ENCODE data around the gene RALGDS. TPM values are rescaled to one million over a fixed set of nuclear protein-coding genes. Genes with fewer than 3 reads are reported as not detected.
"Not testable (repeated sequence)": the region's sequence is repeated elsewhere in the genome, so short reads cannot be mapped to it uniquely, and the experiment has no call there.

Gene RALGDS
- total RNA-seq, 5 donors from 2014 or later (not counting 1 experiment from before 2014, with no cell fraction given), result 81.0 to 161 (median 137) TPM

DNA sequence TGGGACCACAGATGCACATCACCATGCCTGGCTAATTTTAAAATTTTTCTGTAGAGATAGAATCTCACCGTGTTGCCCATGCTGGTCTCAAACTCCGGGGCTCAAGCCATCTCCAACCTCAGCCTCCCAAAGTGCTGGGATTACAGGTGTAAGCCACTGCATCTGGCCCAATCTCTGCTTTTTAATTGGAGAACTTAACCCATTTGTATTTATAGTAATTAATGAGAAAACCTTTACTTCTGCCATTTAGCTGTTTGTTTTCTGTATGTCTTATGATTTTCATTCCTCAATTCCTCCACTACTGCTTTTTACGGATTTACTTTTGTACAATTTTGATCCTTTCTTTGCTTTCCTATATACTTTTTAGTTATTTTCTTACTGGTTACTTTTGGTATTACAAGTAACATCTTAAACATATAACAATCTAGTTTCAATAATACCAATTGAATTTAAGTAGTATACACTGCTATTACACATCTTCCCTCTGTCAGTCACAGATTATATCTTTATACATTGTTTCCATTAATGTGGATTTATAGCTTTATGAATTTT, 26.1 kb downstream of the RALGDS start:
- H3K4me3 Mint-ChIP-seq, result no peak overlapping the region
- no peak overlapping the region for H3K27ac Mint-ChIP-seq
- Histone ChIP-seq H3K4me3 (ENCODE audit: control insufficient read depth in 1 of 2, extremely low read depth in 1 of 2, low read length in 1 of 2) (no peak overlapping the region), H3K27ac (ENCODE audit: low read length) (no peak overlapping the region), H3K9me3 (peaks cover 2% of the 10 kb centered on the region), H3K36me3 (ENCODE audit: control insufficient read depth in 2 of 2, extremely low read depth in 1 of 2, insufficient read depth in 1 of 2, low read length in 1 of 2) (peaks cover 13 to 27% of the 10 kb centered on the region in 2 donors), H3K4me1 (ENCODE audit: control insufficient read depth in 1 of 2, extremely low read depth in 1 of 2, insufficient read depth in 2 of 2, low read length in 2 of 2) (no peaks in the 10 kb centered on the region), H3K27me3 (replicated peaks in 1 of 2; ENCODE audit: control insufficient read depth in 2 of 2, extremely low read depth in 1 of 2, insufficient read depth in 2 of 2, low read length in 1 of 2) (no peaks in the 10 kb centered on the region)
- DNase-seq, result no peak
- WGBS (ENCODE audit: insufficient coverage), result 100% methylated on average over 2 of the region's 3 CpGs
- peaks cover 7 to 16% (median 15%) of the 10 kb centered on the region in 3 donors for H3K9me3 Mint-ChIP-seq
- H3K27me3 Mint-ChIP-seq, result no peaks in the 10 kb centered on the region
- peaks cover 41% of the 10 kb centered on the region for H3K36me3 Mint-ChIP-seq
- POLR2A ChIA-PET, result interaction anchor here in 1 of 2 donors (0.6 kb wide), 1 partner anchor 117 kb away, joined by 3 read pairs; the partner anchor contains the start of gene GFI1B
- ATAC-seq (replicated peaks in 1 of 4), result no peak
- no peaks in the 10 kb centered on the region for H3K4me1 Mint-ChIP-seq
- CTCF ChIA-PET, result no interaction called here

DNA sequence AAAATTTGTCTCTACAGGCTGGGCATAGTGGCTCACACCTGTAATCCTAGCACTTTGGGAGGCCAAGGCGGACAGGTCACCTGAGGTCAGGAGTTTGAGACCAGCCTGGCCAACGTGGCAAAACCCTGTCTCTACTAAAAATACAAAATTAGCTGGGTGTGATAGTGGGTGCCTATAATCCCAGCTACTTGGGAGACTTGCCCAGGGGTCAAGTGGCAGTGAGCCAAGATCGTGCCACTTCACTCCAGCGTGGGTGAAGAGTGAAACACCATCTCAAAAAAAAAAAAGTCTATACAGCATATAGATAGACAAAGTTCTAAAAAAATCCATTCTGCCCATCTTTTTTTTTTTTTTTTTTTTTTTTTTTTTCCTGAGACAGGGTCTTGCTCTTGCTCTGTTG, 26.7 kb downstream of the RALGDS start:
- DNase-seq; H3K4me3 ChIP-seq (ENCODE audit: control insufficient read depth in 1 of 2, extremely low read depth in 1 of 2, low read length in 1 of 2); H3K4me1 Mint-ChIP-seq; ATAC-seq (replicated peaks in 1 of 4); H3K9me3 ChIP-seq; H3K4me1 ChIP-seq (ENCODE audit: control insufficient read depth in 1 of 2, extremely low read depth in 1 of 2, insufficient read depth in 2 of 2, low read length in 2 of 2); H3K27ac Mint-ChIP-seq; H3K27me3 ChIP-seq (replicated peaks in 1 of 2; ENCODE audit: control insufficient read depth in 2 of 2, extremely low read depth in 1 of 2, insufficient read depth in 2 of 2, low read length in 1 of 2); H3K27ac ChIP-seq (ENCODE audit: low read length); POLR2A ChIA-PET; H3K27me3 Mint-ChIP-seq; H3K4me3 Mint-ChIP-seq: not testable (repeated sequence)
- WGBS (ENCODE audit: insufficient coverage), result no CpG with 5 or more reads among the region's 4 CpGs
- Mint-ChIP-seq H3K36me3 (peaks cover 37% of the 10 kb centered on the region), H3K9me3 (peaks cover 7 to 16% (median 15%) of the 10 kb centered on the region in 3 donors)
- CTCF ChIA-PET, result interaction anchor here in 1 of 2 donors (0.7 kb wide), 1 partner anchor 81 kb away, joined by 7 read pairs; no protein-coding TSS in a partner anchor
- peaks cover 13 to 22% of the 10 kb centered on the region in 2 donors for H3K36me3 ChIP-seq (ENCODE audit: control insufficient read depth in 2 of 2, extremely low read depth in 1 of 2, insufficient read depth in 1 of 2, low read length in 1 of 2)

DNA sequence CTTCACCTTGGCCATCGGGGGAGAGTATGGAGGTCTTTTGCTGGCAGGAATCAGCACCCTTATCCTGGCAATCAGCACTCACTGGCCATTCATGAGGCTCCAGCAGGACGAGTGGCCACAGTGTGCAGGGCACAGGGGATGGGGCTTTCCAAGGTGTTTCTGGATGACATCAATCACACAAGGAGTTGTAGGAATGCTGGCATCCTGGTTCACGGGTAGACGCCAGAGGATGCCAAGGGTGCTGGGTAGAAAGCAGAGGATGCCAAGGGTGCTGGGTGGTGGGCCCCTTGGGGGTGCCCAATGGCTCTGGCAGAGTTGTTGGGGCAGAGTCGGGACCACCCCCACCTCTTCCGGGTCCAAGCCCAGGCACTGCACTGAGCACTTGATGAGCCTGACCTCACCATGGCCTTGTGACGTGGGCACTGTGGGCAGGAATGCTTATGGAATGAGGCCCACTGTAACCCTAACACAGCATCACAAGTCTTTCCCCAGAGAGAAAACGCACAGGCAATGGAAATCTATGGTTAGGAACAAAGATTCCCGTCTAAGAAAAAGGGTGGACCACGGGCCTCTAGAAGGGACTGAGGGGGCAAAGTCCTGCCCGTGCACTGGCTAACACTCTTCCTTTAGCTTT, 30.2 kb downstream of the RALGDS start:
- H3K4me3 ChIP-seq (ENCODE audit: control insufficient read depth in 1 of 2, extremely low read depth in 1 of 2, low read length in 1 of 2), result no peak overlapping the region
- no peaks in the 10 kb centered on the region for H3K36me3 ChIP-seq (ENCODE audit: control insufficient read depth in 2 of 2, extremely low read depth in 1 of 2, insufficient read depth in 1 of 2, low read length in 1 of 2)
- Mint-ChIP-seq H3K4me3 (no peak overlapping the region), H3K4me1 (no peaks in the 10 kb centered on the region), H3K9me3 (peaks cover under 1 to 6% (median 6%) of the 10 kb centered on the region in 3 donors), H3K27me3 (no peaks in the 10 kb centered on the region), H3K36me3 (peaks cover 6% of the 10 kb centered on the region), H3K27ac (no peak overlapping the region)
- ChIA-PET POLR2A (interaction anchor here in 1 of 2 donors (0.7 kb wide), 1 partner anchor 275 kb away, joined by 9 read pairs; no protein-coding TSS in a partner anchor), CTCF (interaction anchor here in 1 of 2 donors (1.0 kb wide), 1 partner anchor 20 kb away, joined by 3 read pairs; no protein-coding TSS in a partner anchor)
- H3K27me3 ChIP-seq (replicated peaks in 1 of 2; ENCODE audit: control insufficient read depth in 2 of 2, extremely low read depth in 1 of 2, insufficient read depth in 2 of 2, low read length in 1 of 2), result no peaks in the 10 kb centered on the region
- DNase-seq, result no peak
- 86% methylated on average over 5 of the region's 11 CpGs for WGBS (ENCODE audit: insufficient coverage)
- no peaks in the 10 kb centered on the region for H3K4me1 ChIP-seq (ENCODE audit: control insufficient read depth in 1 of 2, extremely low read depth in 1 of 2, insufficient read depth in 2 of 2, low read length in 2 of 2)
- ATAC-seq (replicated peaks in 1 of 4), result no peak
- H3K27ac ChIP-seq (ENCODE audit: low read length), result no peak overlapping the region
- H3K9me3 ChIP-seq, result no peaks in the 10 kb centered on the region

DNA sequence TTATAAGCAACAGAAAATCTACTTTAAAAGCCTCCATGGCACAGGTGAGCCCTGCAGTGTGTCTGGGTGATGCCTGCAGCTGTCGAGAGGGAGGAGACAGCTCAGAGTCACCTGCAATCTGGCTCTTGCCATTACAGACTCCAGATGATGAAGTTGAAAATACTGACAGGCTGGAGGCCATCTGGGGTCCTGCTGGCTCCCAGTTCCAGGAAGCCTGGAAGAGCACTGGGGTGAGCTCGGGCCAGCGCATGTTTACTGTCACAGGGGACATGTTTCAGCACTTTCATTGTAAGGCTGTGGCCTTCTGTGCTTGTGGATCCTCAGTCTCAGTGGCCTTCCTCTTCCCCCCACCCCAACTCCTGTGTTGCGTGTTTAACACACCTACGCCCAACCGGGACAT, 30.9 kb downstream of the RALGDS start:
- ChIA-PET POLR2A (no interaction called here), CTCF (no interaction called here)
- Mint-ChIP-seq H3K4me1 (no peaks in the 10 kb centered on the region), H3K36me3 (peaks cover 4% of the 10 kb centered on the region), H3K27me3 (no peaks in the 10 kb centered on the region), H3K27ac (no peak overlapping the region), H3K9me3 (peaks cover 0 to 4% (median 3%) of the 10 kb centered on the region in 3 donors), H3K4me3 (no peak overlapping the region)
- H3K4me3 ChIP-seq (ENCODE audit: control insufficient read depth in 1 of 2, extremely low read depth in 1 of 2, low read length in 1 of 2), result no peak overlapping the region
- H3K36me3 ChIP-seq (ENCODE audit: control insufficient read depth in 2 of 2, extremely low read depth in 1 of 2, insufficient read depth in 1 of 2, low read length in 1 of 2), result no peaks in the 10 kb centered on the region
- DNase-seq, result no peak
- H3K27ac ChIP-seq (ENCODE audit: low read length), result no peak overlapping the region
- no peaks in the 10 kb centered on the region for H3K9me3 ChIP-seq
- 100% methylated on average over 4 of the region's 6 CpGs for WGBS (ENCODE audit: insufficient coverage)
- no peak for ATAC-seq (replicated peaks in 1 of 4)
- H3K4me1 ChIP-seq (ENCODE audit: control insufficient read depth in 1 of 2, extremely low read depth in 1 of 2, insufficient read depth in 2 of 2, low read length in 2 of 2), result no peaks in the 10 kb centered on the region
- H3K27me3 ChIP-seq (replicated peaks in 1 of 2; ENCODE audit: control insufficient read depth in 2 of 2, extremely low read depth in 1 of 2, insufficient read depth in 2 of 2, low read length in 1 of 2), result no peaks in the 10 kb centered on the region

DNA sequence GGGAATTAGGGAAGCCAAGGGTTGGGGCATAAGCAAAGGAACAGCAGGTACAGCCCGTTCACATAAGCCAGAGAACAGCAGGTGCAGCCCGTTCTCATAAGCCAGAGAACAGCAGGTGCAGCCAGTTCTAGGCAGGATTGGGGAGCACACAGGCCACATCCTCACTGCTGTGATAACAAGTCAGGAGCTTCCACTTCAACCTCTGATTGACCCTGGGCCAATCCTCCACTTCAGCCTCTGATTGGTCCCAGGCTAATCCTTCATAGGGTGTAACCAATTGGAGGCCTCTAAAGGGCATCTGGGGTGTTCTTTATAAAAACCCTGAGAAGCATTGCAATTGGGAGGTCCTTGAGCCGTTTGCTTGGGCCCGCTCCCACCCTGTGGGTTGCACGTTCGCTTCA, 31.8 kb downstream of the RALGDS start:
- Mint-ChIP-seq H3K27me3 (no peaks in the 10 kb centered on the region), H3K4me1 (no peaks in the 10 kb centered on the region), H3K4me3 (no peak overlapping the region), H3K36me3 (no peaks in the 10 kb centered on the region), H3K27ac (no peak overlapping the region), H3K9me3 (no peaks in the 10 kb centered on the region)
- H3K4me1 ChIP-seq (ENCODE audit: control insufficient read depth in 1 of 2, extremely low read depth in 1 of 2, insufficient read depth in 2 of 2, low read length in 2 of 2), result no peaks in the 10 kb centered on the region
- ATAC-seq (replicated peaks in 1 of 4) (no peak), DNase-seq (no peak)
- 63% methylated on average over 2 of the region's 6 CpGs for WGBS (ENCODE audit: insufficient coverage)
- no peak overlapping the region for H3K27ac ChIP-seq (ENCODE audit: low read length)
- no peaks in the 10 kb centered on the region for H3K36me3 ChIP-seq (ENCODE audit: control insufficient read depth in 2 of 2, extremely low read depth in 1 of 2, insufficient read depth in 1 of 2, low read length in 1 of 2)
- H3K4me3 ChIP-seq (ENCODE audit: control insufficient read depth in 1 of 2, extremely low read depth in 1 of 2, low read length in 1 of 2), result no peak overlapping the region
- CTCF ChIA-PET, result interaction anchor here in 1 of 2 donors (0.6 kb wide), 2 partner anchors 56 to 83 kb away, joined by 3 to 4 read pairs; no protein-coding TSS in a partner anchor
- H3K9me3 ChIP-seq, result no peaks in the 10 kb centered on the region
- POLR2A ChIA-PET, result no interaction called here
- H3K27me3 ChIP-seq (replicated peaks in 1 of 2; ENCODE audit: control insufficient read depth in 2 of 2, extremely low read depth in 1 of 2, insufficient read depth in 2 of 2, low read length in 1 of 2), result no peaks in the 10 kb centered on the region

DNA sequence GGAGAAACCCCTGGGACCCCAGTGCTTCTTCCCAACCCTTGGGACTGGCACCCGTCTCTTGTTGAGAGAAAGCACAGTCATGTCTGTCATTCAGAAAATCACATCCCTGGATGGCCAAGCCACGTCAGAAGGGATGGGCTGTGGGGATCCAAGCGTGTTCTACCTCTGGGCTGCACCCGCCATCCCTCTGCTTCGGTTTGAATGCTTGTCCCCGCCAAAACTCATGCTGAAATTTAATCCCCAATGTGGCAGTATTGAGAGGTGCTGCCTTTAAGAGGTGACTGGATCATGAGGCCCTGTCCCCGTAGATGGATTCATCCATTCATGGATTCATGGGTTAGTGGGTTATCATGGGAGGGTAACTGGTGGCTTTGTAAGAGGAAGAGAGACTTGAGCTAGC, 32.3 kb downstream of the RALGDS start:
- Histone ChIP-seq H3K4me1 (ENCODE audit: control insufficient read depth in 1 of 2, extremely low read depth in 1 of 2, insufficient read depth in 2 of 2, low read length in 2 of 2) (no peaks in the 10 kb centered on the region), H3K27me3 (replicated peaks in 1 of 2; ENCODE audit: control insufficient read depth in 2 of 2, extremely low read depth in 1 of 2, insufficient read depth in 2 of 2, low read length in 1 of 2) (no peaks in the 10 kb centered on the region), H3K27ac (ENCODE audit: low read length) (no peak overlapping the region), H3K4me3 (ENCODE audit: control insufficient read depth in 1 of 2, extremely low read depth in 1 of 2, low read length in 1 of 2) (no peak overlapping the region), H3K9me3 (no peaks in the 10 kb centered on the region), H3K36me3 (ENCODE audit: control insufficient read depth in 2 of 2, extremely low read depth in 1 of 2, insufficient read depth in 1 of 2, low read length in 1 of 2) (no peaks in the 10 kb centered on the region)
- no peaks in the 10 kb centered on the region for H3K36me3 Mint-ChIP-seq
- no peak for ATAC-seq (replicated peaks in 1 of 4)
- H3K4me1 Mint-ChIP-seq, result no peaks in the 10 kb centered on the region
- no peaks in the 10 kb centered on the region for H3K9me3 Mint-ChIP-seq
- ChIA-PET POLR2A (no interaction called here), CTCF (no interaction called here)
- no peaks in the 10 kb centered on the region for H3K27me3 Mint-ChIP-seq
- DNase-seq, result no peak
- H3K27ac Mint-ChIP-seq, result no peak overlapping the region
- no peak overlapping the region for H3K4me3 Mint-ChIP-seq
- 86% methylated on average over 6 of the region's 7 CpGs for WGBS (ENCODE audit: insufficient coverage)
